AG09309 (cell line): ENCODE measurements around the gene PAPPA2.

Experiments
- DNase-seq: peaks from one replicate; pipeline ENCODE4 v3.0.0-alpha.2; 2010; ENCODE audit warnings: low read depth
- H3K4me3 ChIP-seq: 2 replicates; pipeline ENCODE4 v1.5.1; 2011; ENCODE audit warnings: mild to moderate bottlenecking, low read depth, low read length, moderate library complexity; ENCODE audit not compliant: control insufficient read depth
- CTCF ChIP-seq: IDR thresholded peaks from 2 replicates; pipeline ENCODE4 v1.5.1; 2011; ENCODE audit warnings: mild to moderate bottlenecking, low read depth, low read length, inconsistent platforms; ENCODE audit not compliant: insufficient read depth, control insufficient read depth; ENCODE audit errors: missing control alignments

The PAPPA2 gene

DNA sequence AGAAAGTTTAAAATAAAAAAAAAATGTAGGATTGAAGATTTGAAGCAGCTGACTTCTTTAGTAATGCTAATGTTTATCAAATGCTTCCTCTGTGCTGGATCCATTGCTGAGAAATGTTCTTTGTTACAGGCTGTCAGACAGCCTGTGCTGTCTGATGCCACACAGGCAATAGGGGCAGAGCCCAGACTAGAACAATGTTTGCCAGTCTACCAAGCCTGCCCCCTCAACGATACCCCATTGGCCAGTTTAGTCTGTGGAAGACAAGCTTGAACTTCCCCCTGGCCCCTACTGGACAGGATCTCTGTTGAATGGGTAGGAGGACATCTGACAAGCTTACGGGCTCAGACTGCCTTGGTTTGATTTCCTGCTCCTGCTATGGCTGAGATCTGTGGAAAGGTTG, 79.4 kb downstream of the PAPPA2 start:
- DNase-seq = no peak
- H3K4me3 ChIP-seq = no peak overlapping the region
- no peak for TF ChIP-seq CTCF

GRCh38 chr1:176543360-176544129, 80.6 kb downstream of the PAPPA2 start:
- DNase-seq = no peak
- H3K4me3 ChIP-seq = no peak overlapping the region
- no peak for TF ChIP-seq CTCF

- H3K4me3 ChIP-seq = no peak overlapping the region
- no peak for DNase-seq
- no peak for TF ChIP-seq CTCF
These were observed 82.2 kb downstream of the PAPPA2 start for GRCh38 chr1:176545034-176545639.

DNA sequence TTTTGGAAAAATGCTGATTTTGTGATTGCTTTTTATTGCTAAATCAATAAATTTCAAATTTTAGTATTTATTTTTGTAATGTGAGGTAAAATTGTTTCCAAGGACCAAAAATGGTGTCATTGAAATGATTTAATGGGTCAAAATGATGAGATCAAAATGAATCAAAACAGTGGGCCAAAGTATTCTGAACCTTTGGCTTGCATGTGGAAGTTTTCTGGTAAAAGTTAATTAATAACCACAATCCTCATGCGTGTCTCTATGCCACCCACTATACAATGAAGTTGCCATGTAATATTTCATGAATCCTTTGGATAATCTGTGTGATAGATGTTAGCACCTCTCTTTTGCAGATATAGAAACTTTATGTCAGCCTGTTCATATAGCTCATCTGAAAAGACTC, 83.8 kb downstream of the PAPPA2 start:
- TF ChIP-seq CTCF = no peak
- no peak for DNase-seq
- H3K4me3 ChIP-seq = no peak overlapping the region

DNA sequence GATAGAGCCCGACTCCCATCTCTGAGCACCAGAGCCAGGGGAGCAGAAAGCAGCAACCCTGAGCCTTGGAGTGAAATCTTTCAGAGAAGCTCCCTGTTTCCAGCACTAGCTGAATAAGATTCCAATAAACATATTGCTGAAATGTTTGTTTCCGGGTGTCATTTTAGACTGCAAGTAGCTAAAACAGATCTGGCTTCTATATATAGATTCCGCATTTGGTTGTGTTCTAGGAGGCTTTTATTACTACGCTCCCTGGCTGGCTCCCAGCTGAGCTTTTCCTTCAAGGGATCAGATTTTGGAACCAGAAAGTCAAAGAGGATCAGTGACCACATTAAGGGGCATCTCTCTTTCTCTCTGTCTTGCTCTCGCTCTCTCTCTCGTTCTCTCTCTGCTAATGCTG, 88.2 kb downstream of the PAPPA2 start:
- no peak overlapping the region for H3K4me3 ChIP-seq
- TF ChIP-seq CTCF = no peak

DNA sequence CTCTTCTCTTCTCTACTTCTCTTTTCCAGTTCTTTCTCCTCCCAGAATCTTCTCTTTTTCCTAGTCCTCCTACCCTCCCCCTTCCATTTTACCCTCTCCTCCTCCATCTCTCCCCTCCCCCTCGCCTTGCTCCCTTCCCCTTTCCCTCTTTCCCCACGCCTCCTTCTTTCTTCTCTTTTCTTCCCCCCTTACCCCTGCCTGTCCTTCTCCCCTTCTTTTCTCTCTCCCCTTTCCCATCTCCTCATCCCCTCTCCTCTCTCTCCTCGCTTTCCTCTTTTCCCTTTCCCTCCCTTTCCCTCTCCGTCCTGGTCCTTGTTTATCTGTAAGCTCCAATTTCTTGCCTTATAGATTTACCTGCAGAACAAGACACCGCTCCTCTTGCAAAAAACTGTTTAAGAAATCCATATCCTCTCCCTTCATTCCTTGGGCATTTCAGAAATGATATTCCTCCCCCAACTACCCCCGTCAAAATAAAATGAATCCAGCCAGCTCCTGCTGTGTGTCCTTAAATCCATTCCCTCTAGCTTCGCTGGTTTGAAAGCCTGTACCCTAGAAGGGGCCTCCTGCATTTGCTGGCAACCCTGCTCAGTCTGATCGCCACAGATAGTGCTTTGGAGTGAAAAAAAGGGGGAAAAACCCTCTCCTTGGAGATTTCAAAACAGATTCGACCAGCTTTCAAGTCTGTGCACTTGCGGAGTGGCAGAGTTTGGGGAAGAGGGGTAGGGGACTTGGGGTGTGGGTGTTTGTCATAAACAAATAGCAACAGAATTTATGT, 89.4 kb downstream of the PAPPA2 start:
- H3K4me3 ChIP-seq = no peak overlapping the region
- DNase-seq = no peak
- no peak for TF ChIP-seq CTCF

More for the DNA sequence above, 88.2 kb downstream of the PAPPA2 start:
- DNase-seq = no peak
